ENCODE measurements around the gene PCYT1A.
"Not testable (repeated sequence)": the region's sequence is repeated elsewhere in the genome, so short reads cannot be mapped to it uniquely, and the experiment has no call there.

Gene PCYT1A

DNA sequence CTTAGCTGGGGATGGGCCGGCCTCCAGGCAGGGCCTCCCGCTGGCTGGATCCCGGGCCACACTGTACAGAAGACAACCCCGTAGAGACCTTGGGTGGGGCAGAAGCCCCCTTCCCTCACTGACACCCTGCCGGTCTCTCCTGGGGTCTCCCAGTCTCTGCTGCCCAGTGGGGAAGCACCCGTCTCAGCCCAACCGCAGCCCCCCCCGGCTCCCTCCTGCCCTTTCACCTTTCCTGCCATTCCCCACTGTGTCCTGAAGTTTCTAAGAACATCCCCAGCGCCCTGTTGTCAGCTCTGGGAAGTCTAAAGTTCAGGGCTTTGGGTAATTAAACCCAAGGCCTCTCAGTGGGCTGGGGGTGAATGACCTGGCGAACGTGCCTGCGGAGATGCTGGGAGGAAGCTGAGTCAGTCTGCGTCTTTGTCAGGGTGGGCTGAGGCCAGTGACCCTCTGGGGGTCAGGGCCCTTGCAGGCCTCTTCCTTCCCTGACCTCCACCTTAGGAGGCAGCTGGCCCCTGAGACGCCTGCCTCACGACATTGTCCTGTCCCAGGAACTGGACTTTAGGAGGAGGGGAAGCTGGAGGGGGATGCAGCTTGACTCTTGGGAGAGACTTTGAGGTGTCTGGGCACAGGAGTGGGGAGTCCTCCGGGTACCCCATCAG, 72.6 kb downstream of the PCYT1A start:
- TF ChIP-seq, protein P1, sequence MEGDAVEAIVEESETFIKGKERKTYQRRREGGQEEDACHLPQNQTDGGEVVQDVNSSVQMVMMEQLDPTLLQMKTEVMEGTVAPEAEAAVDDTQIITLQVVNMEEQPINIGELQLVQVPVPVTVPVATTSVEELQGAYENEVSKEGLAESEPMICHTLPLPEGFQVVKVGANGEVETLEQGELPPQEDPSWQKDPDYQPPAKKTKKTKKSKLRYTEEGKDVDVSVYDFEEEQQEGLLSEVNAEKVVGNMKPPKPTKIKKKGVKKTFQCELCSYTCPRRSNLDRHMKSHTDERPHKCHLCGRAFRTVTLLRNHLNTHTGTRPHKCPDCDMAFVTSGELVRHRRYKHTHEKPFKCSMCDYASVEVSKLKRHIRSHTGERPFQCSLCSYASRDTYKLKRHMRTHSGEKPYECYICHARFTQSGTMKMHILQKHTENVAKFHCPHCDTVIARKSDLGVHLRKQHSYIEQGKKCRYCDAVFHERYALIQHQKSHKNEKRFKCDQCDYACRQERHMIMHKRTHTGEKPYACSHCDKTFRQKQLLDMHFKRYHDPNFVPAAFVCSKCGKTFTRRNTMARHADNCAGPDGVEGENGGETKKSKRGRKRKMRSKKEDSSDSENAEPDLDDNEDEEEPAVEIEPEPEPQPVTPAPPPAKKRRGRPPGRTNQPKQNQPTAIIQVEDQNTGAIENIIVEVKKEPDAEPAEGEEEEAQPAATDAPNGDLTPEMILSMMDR (IDR thresholded peaks at IDR 0.05; ENCODE audit: control insufficient read depth, extremely low read depth, insufficient read depth) = no peak
- H3K4me3 ChIP-seq (ENCODE audit: low read depth, low read length) = no peak overlapping the region
- DNase-seq (ENCODE audit: low read depth) = no peak

DNA sequence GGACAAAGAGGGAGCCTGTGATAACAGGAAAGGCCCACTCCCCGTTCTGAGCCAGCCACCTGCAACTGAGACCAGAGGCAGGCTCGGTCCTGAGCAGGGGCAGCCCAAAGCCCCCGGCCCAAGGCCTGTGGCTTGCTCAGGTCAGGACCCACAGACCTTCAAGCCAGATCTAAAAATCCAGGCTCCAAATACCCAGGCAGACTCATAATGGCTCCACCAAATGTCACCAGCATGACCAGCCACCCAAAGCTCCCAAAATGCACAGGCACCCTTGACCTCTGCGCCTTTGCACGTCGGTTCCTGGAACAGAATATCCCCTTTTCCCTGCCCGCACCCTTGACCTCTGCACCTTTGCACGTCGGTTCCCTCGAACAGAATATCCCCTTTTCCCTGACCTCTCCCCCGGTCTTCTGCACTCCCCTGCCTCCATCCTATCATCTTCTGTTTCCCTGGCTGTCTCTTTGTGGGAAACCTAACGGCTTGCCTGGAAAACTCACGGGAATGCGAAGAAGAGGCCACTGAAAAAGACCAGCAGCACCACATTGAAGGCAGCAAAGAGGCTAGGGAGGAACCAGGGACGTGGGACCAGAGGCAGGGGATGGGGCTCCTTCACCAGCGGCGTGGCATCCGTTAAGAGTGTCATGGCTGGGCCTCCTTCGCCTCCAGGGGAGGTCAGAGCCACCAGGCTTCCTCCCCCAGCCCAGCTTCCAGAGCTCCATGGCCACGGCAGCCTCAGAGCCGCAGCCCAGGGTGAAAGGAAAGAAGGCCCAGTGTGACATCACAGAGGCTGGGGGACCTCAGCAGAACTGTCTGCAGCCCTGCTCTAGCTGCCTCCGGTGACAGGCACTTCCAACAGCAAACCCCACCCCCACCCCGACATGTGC, 76.6 kb downstream of the PCYT1A start, which contains the start of gene ZDHHC19:
TSS of gene ZDHHC19 (minus strand) at position 728 of the 884 bp plus-strand sequence. CDS start at position 643, 85 bp downstream.
- TF ChIP-seq, protein P1 (IDR thresholded peaks at IDR 0.05; ENCODE audit: control insufficient read depth, extremely low read depth, insufficient read depth) = no peak
- H3K4me3 ChIP-seq (ENCODE audit: low read depth, low read length) = no peak within 1 kb of the TSS
- DNase-seq (ENCODE audit: low read depth) = no peak

DNA sequence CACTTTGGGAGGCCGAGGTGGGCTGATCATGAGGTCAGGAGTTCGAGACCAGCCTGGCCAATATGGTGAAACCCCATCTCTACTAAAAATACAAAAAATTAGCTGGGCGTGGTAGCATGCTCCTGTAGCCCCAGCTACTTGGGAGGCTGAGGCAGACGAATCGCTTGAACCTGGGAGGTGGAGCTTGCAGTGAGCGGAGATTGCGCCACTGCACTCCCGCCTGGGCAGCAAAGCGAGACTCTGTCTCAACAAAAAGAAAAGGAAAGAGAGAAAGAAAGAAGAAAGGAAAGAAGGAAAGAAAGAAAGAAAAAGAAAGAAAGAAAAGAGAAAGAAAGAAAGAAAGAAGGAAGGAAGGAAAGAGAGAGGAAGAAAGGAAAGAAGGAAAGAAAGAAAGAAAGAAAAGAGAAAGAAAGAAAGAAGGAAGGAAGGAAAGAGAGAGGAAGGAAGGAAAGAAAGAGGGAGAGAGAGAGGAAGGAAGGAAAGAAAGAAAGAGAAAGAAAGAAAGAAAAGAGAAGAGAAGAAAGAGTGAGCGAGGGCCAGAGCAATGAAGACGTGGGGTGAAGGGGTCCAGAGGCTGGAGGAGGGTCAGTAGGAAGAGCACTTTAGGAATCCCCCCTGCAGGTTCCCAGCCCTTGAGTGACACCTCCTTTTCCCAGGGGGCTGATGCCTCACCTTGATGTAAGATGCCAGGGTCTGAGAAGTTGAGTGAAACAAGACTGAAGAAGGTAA, 77.4 kb downstream of the PCYT1A start:
- DNase-seq (ENCODE audit: low read depth); H3K4me3 ChIP-seq (ENCODE audit: low read depth, low read length): not testable (repeated sequence)

DNA sequence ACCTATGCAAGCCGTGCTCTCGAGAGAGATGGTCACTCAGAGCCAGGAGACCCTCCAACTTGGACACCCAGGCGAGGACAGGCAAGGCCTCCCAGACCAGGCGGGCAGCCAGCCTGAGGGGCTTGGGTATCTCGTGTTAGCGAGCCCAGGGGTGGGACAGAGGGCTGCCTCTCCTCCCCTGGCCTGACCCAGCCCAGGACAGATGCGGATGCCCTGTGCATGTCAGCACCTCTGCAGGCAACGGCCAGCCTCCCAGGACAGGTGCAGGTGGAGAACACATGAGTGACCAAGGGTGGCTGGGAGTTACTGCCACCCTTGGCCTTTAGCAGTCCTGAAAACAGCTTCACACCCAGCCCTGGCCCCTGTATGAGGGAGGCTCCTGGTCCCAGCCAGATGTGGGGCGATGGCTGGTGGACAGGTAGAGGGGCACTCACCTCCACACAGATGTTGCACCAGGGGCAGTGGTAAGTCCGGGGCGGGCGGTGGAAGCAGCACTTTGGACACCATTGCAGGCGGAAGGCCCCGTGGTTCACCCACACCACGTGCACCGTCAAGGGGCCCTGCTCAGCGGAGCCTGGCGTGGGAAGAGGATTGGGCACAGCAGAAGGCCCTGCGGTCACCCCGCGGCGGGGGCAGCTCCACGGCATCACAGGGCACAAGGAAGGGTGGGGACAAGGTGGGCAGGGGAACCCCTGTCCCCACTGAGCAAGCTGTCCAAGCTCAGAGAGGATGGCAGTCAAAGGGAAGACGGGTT, 78.4 kb downstream of the PCYT1A start:
- no peak overlapping the region for H3K4me3 ChIP-seq (ENCODE audit: low read depth, low read length)

DNA sequence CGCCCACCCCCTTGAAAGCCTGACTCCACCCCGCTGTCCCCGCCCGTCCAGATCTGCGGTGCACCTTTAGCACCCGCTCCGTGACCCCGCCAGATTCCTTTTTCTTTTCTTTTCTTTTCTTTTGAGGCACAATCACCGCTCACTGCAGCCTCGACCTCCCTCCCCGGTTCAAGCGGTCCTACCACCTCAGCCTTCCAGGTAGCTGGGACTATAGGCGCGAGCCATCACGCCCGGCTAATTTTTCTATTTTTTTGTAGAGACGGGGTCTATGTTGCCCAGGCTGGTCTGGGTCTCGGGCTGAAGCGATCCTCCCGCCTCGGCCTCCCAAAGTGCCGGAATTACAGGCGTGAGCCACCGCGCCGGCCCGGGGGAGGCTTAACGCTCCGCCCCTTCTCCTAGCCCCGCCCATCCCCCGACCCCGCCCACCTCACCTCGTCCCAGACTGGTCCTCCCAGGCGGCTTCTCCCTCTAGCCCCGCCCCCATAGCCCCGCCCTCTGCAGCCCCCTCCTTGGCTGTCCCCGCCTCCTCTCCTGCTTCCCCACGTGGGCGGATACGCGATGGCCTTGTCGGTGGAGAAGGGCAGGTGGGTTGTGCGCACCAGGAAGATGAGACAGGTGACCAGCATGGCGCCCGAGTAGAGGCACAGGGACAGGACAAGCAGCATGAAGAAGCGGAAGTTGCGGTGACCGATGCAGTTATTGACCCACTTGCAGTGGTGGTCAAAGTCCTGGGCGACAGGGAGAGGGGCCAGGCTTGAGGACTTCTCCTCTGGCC, 79.5 kb downstream of the PCYT1A start:
- peak overlapping the region; percentile 13; the same call in 1 of the 2 replicates for H3K4me3 ChIP-seq (ENCODE audit: low read depth, low read length)
- TF ChIP-seq, protein P1 (IDR thresholded peaks at IDR 0.05; ENCODE audit: control insufficient read depth, extremely low read depth, insufficient read depth) = no peak
- DNase-seq (ENCODE audit: low read depth) = no peak

More for the DNA sequence above, 78.4 kb downstream of the PCYT1A start:
- DNase-seq (ENCODE audit: low read depth) = no peak
- TF ChIP-seq, protein P1 (IDR thresholded peaks at IDR 0.05; ENCODE audit: control insufficient read depth, extremely low read depth, insufficient read depth) = no peak

DNA sequence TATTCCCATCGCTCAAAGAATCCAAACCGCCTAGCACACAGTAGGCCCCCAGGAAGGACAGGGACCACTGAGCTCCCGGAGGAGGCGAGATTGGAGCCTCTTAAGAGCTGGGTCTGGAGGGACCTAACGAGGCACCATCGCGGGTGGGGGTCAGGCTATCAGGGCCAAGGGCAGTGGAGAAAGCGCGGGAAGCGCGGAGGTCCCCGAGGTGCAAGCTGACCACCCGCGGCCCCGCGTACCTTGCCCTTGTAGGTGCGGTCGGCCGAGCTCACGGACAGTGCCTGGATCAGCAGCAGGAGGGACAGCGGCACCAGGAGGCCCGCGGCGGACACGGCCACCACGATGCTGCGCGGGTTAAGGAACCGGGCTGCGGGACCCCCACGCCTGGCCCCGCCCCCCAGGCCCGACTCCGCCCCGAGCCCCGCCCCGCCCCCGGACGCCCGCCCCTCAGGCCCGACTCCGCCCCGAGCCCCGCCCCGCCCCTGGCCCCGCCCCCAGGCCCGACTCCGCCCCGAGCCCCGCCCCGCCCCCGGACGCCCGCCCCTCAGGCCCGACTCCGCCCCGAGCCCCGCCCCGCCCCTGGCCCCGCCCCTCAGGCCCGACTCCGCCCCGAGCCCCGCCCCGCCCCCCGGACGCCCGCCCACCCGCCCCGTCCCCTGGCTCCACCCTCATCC, 80.2 kb downstream of the PCYT1A start:
- no peak for DNase-seq (ENCODE audit: low read depth)
- TF ChIP-seq, protein P1 (IDR thresholded peaks at IDR 0.05; ENCODE audit: control insufficient read depth, extremely low read depth, insufficient read depth) = no peak

DNA sequence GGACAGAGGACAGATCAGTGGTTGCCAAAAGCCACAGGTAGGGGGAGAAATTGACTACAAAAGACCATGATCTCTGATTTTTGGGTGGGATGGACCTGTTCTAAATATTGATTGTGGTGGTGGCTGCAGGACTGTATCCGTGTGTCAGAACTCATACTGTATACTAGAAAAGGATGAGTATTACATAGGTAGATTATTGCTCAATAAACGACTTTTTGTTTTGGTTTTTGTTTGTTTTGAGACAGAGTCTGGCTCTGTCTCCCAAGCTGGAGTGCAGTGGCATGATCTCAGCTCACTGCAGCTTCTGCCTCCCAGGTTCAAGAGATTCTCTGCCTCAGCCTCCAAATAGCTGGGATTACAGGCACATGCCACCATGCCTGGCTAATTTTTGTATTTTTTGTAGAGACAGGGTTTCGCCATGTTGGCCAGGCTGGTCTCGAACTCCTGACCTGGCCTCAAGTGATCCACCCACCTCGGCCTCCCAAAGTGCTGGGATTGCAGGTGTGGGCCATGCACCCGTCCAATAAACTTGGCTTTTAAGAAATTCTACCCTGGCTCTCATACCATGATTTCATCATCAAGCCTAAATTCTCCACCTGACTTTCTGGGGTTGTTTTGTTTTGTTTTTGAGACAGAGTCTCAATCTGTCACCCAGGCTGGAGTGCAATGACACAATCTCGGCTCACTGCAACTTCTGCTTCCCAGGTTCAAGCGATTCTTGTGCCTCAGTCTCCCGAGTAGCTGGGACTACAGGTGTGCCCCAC, 81.9 kb downstream of the PCYT1A start:
- not testable (repeated sequence) for DNase-seq (ENCODE audit: low read depth); H3K4me3 ChIP-seq (ENCODE audit: low read depth, low read length)

More for the DNA sequence above, 80.2 kb downstream of the PCYT1A start:
- peak overlapping the region; percentile 34 for H3K4me3 ChIP-seq (ENCODE audit: low read depth, low read length)
